A549 (cell line): ENCODE results near the gene SLC26A1.

Experiments
- CHD2 ChIP-seq: fragments of 150-350 bp; IDR thresholded peaks from 2 replicates; pipeline ENCODE4 v1.6.1; 2014; ENCODE audit warnings: low read length; ENCODE audit not compliant: partially characterized antibody
- CTCF ChIP-seq: fragments of >200 bp; sonication (Bioruptor Twin); formaldehyde crosslinking; IDR thresholded peaks from 3 replicates; pipeline ENCODE4 v1.5.1; 2016
- EHMT2 ChIP-seq: fragments of 200-600 bp; sonication (generic); IDR thresholded peaks from 2 replicates; pipeline ENCODE4 v1.6.1; 2016; ENCODE audit warnings: antibody characterized with exemption, low read depth, mild to moderate bottlenecking, moderate library complexity
- EP300 ChIP-seq, 2 experiments: fragments of >200 bp; sonication (Bioruptor Twin); formaldehyde crosslinking; IDR thresholded peaks; 2 replicates in 1 of 2; 3 replicates in 1 of 2; pipeline ENCODE4 v1.6.1; 2016 to 2017
- KDM5A ChIP-seq: fragments of 200-600 bp; sonication (generic); IDR thresholded peaks from 2 replicates; pipeline ENCODE4 v1.6.1; 2016; ENCODE audit warnings: antibody characterized with exemption, mild to moderate bottlenecking
- MAX ChIP-seq: IDR thresholded peaks from 2 replicates; pipeline ENCODE4 v1.6.1; 2012
- MAZ ChIP-seq: fragments of 150-350 bp; IDR thresholded peaks from 2 replicates; pipeline ENCODE4 v1.6.1; 2014; ENCODE audit warnings: antibody characterized with exemption, low read depth, low read length, borderline replicate concordance
- MYC ChIP-seq: IDR thresholded peaks from 2 replicates; pipeline ENCODE4 v1.6.1; 2012; ENCODE audit warnings: mild to moderate bottlenecking, inconsistent platforms, low read length, improper control_type of control experiment, borderline replicate concordance
- PBX3 ChIP-seq: IDR thresholded peaks from 2 replicates; pipeline ENCODE4 v1.6.1; 2012
- PHF8 ChIP-seq: fragments of 200-600 bp; sonication (generic); IDR thresholded peaks from 2 replicates; pipeline ENCODE4 v1.6.1; 2016; ENCODE audit warnings: low read depth, mild to moderate bottlenecking, antibody characterized with exemption, moderate library complexity, borderline replicate concordance
- POLR2A ChIP-seq: IDR thresholded peaks from 2 replicates; pipeline ENCODE4 v1.6.1; 2012; ENCODE audit warnings: mild to moderate bottlenecking, low read length
- ZSCAN20 ChIP-seq: fragments of 250-450 bp; sonication (Bioruptor Pico); IDR thresholded peaks from 2 replicates; pipeline ENCODE4 v1.8.0; 2022; ENCODE audit warnings: mild to moderate bottlenecking, moderate library complexity

GRCh38 chr4:947491-947971 lies 45.7 kb downstream of the SLC26A1 start:
- TF ChIP-seq KDM5A, result no peak
- TF ChIP-seq EHMT2, result no peak
- TF ChIP-seq EP300 (IDR thresholded peaks at IDR 0.05), result no peak
- TF ChIP-seq CTCF, result no peak
- no peak for TF ChIP-seq MAZ
- TF ChIP-seq PBX3, result no peak
- TF ChIP-seq ZSCAN20 (CRISPR knock-in tag), result no peak
- no peak for TF ChIP-seq MAX
- no peak for TF ChIP-seq PHF8
- TF ChIP-seq CHD2, result no peak
- TF ChIP-seq POLR2A, result no peak
- no peak for TF ChIP-seq MYC
